ENCODE measurements around the gene TNFSF10. TPM values are rescaled to one million over a fixed set of nuclear protein-coding genes. Genes with fewer than 3 reads are reported as not detected.

The TNFSF10 gene
- total RNA-seq, 1 donor from 2014 or later, result 45.3 TPM

DNA sequence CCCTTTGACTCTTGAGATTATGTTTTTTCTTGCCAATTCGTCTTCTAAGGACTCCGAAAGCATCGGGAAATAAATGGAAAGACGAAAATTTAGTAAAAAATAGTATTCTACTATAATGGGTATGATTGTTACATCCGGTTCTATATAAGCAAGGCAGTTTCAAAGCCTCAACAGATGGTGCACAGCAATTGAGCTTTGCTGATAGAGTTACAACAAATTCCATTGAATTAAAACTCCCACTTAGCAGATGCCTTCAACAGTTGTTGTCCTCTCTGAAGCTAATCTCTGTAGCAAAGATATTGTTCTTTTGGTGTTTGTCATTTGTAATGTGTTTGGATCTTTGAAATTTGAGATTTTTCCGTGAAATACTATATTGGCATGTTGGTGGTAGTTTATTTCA lies 58.9 kb downstream of the TNFSF10 start:
- ATAC-seq (no peak), DNase-seq (ENCODE audit: low spot score) (no peak)

- peak; percentile 91 for ATAC-seq
- no peak for DNase-seq (ENCODE audit: low spot score)
Observed at GRCh38 chr3:172461530-172462138, 61.6 kb downstream of the TNFSF10 start.

- DNase-seq (ENCODE audit: low spot score), result no peak
- no peak for ATAC-seq
Observed at GRCh38 chr3:172456404-172456803, 66.8 kb downstream of the TNFSF10 start.

Other genes with a start within 250 kb of the TNFSF10 start
- gene GHSR, start 75.0 kb downstream of the TNFSF10 start, total RNA-seq, result not detected
- gene NCEH1, start 187.6 kb upstream of the TNFSF10 start, total RNA-seq, result 1.9 TPM
- gene ECT2, start 227.3 kb upstream of the TNFSF10 start, total RNA-seq, result 1.6 TPM